ENCODE data around the gene NFYB.
"Not testable (repeated sequence)": the region's sequence is repeated elsewhere in the genome, so short reads cannot be mapped to it uniquely, and the experiment has no call there.

Gene NFYB

DNA sequence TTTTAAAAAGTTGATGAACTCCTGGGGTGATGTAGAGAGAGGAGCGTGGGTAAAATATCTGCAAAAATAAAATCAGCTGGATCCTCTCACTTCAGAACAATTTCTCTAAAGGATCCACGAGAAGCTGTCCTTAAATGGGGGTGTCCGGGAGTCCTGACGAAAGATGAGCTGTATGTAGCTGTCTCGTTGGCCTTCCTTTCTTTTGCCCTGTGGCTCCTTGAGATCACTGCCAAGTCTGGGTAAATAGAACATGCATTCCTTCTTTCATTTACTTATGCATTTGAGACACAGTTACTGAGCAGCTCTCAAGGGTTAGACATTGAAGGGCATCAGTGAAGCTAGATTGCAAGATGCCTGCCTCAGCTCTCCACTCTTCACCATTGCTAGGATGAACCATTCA lies 42.4 kb upstream of the NFYB start:
- TF ChIP-seq, protein P1, sequence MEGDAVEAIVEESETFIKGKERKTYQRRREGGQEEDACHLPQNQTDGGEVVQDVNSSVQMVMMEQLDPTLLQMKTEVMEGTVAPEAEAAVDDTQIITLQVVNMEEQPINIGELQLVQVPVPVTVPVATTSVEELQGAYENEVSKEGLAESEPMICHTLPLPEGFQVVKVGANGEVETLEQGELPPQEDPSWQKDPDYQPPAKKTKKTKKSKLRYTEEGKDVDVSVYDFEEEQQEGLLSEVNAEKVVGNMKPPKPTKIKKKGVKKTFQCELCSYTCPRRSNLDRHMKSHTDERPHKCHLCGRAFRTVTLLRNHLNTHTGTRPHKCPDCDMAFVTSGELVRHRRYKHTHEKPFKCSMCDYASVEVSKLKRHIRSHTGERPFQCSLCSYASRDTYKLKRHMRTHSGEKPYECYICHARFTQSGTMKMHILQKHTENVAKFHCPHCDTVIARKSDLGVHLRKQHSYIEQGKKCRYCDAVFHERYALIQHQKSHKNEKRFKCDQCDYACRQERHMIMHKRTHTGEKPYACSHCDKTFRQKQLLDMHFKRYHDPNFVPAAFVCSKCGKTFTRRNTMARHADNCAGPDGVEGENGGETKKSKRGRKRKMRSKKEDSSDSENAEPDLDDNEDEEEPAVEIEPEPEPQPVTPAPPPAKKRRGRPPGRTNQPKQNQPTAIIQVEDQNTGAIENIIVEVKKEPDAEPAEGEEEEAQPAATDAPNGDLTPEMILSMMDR (conservative IDR thresholded peaks at IDR 0.05), result no peak
- H3K27ac ChIP-seq, result no peak overlapping the region

DNA sequence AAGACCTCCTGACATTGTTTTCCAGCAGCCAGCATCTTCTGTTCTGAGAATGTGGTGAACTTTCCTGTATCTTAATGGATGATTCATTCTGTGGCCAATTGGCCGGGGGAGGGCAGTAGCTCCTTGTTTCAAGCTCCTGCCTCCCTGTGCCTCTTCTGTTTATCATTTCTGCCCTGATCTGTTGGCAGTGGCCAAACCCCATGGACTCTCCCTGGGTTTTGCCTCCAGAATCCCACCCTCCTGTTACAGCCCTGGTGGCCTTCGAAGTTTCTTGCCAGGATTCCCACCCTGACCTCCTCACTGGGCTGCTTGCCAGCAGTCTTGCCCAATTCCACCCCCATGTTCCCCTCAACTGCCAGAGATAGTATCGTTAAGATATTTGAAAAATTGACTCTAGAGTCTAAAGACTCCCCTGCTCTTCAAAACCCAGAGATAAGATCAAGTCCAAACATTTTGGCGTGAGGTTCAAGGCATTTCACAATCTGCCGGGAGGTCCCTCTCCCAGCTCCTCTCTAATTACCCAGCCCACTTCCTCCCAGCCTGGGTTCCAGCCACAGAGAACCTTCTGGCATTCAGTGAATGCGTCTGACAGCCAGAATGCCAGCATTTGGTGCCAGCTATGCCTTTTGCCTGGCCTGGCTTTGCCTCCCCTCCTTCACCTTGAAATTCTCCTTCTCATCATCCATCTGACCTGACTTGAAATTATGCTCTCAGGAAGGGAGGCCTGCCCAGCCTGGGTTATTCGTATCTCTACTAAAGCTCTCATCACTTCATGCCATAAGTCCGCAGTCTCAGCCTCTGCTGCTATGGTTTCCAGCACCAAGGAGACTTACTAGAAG lies 39.9 kb upstream of the NFYB start:
- no peak overlapping the region for H3K27ac ChIP-seq
- TF ChIP-seq, protein P1 (conservative IDR thresholded peaks at IDR 0.05), result no peak

- TF ChIP-seq, protein P1 (conservative IDR thresholded peaks at IDR 0.05), result no peak
- no peak overlapping the region for H3K27ac ChIP-seq
Measured at GRCh38 chr12:104177336-104177662, 39.3 kb upstream of the NFYB start.

- TF ChIP-seq, protein P1 (conservative IDR thresholded peaks at IDR 0.05), result no peak
Measured at GRCh38 chr12:104175726-104176247, 37.8 kb upstream of the NFYB start.

DNA sequence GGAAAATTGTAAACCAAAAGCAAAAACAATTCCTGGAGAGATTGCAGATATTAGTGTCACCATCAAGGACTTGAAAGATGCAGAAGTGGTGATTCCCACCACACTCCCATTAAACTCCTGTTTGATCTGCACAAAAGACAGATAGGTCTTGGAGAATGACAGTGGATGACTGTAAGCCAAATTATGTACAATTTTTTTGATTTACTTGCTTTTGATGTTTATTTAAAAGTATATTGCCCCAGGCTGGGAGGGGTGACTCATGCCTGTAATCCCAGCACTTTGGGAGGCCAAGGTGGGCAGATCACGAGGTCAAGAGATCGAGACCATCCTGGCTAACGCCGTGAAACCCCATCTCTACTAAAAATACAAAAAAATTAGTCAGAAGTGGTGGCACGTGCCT lies 35.8 kb upstream of the NFYB start:
- not testable (repeated sequence) for H3K27ac ChIP-seq

More at GRCh38 chr12:104175726-104176247, 37.8 kb upstream of the NFYB start:
- no peak overlapping the region for H3K27ac ChIP-seq

GRCh38 chr12:104172570-104172947 lies 34.5 kb upstream of the NFYB start:
- TF ChIP-seq, protein P1 (conservative IDR thresholded peaks at IDR 0.05), result no peak

DNA sequence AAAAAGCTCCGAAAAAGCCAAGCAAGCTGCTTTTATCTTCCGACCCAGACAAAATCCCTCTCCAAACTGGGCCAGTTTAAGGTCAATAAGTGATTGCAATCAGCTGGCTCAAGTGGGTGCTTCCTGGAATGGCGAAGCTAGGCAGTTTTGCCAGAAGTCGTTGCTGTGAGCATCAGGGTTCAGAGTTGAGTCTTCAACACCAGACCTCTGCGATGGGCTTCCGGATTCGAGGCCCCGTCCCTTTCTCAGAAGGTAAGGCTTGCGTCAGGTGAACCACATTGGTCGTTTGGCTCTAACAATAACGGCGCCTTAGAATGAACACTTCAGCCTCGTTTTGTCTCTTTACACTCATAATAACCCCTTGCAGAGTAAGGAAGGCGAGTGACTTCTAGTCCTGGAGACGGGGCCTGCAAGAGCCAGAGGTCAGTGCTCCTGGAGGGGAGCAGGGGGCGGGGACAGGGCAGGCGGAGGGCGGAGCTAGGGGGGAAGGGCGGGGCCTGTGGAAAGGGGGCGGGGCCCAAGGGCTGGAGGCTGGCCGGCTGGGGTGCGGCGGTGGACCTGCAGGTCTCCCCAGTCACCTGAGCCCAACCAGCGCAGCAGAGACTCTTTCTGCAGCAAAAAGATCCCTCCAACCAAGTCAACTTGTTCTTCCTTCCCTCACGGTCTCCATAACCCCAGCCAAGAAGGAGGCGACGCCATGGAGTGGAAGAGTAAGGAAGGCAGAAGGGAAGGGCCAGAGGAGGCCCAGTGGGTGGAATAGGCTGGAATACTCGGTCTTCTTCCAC lies 34.0 kb upstream of the NFYB start:
- no peak overlapping the region for H3K27ac ChIP-seq
- TF ChIP-seq, protein P1 (conservative IDR thresholded peaks at IDR 0.05), result no peak

More at GRCh38 chr12:104172570-104172947, 34.5 kb upstream of the NFYB start:
- no peak overlapping the region for H3K27ac ChIP-seq
